Measurements from ENCODE around the gene DOCK8.

GRCh38 chr9:215631-216155, 1.0 kb downstream of the DOCK8 start:
- TF ChIP-seq CTCF (conservative IDR thresholded peaks at IDR 0.05) (no peak), ZFX (IDR thresholded peaks at IDR 0.05) (no peak)

Data from C4-2B (cell line).